GM19395 (cell line): ENCODE results near the gene CYB561D1.
A peak's percentile ranks its signal among the peaks of the same experiment; 100 is the strongest.

Source experiments
- ATAC-seq: cut with Tn5 transposase; IDR thresholded peaks from one replicate; pipeline ENCODE4 v1.9.1; 2021; ENCODE audit warnings: mild to moderate bottlenecking, moderate library complexity; ENCODE audit not compliant: unreplicated experiment

CYB561D1 gene

GRCh38 chr1:109499661-109500536 lies 6.0 kb downstream of the CYB561D1 start:
- ATAC-seq = no peak

DNA sequence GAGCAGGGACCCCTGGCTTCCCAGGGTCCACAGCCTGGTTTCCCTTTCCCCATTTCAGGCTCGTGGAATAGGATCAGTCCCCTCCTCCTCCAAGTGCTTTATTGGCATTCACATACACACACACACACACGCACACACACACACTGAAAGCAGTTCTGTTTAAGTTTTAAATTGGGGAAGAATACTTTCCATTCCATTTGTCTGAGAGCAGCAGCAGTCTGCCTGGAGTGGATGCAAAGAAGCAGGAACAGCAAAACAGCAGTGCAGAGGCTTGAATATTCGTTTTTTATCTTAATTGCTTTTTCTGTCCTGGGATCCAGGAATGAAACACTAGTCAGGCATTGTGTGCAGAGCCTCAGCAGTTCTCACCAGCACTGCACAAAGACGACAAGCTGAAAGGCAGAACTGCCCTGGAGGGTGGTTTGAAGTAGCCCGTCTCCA lies 7.1 kb downstream of the CYB561D1 start:
- no peak for ATAC-seq

- no peak for ATAC-seq
Measured at GRCh38 chr1:109501644-109502363, 7.9 kb downstream of the CYB561D1 start.

DNA sequence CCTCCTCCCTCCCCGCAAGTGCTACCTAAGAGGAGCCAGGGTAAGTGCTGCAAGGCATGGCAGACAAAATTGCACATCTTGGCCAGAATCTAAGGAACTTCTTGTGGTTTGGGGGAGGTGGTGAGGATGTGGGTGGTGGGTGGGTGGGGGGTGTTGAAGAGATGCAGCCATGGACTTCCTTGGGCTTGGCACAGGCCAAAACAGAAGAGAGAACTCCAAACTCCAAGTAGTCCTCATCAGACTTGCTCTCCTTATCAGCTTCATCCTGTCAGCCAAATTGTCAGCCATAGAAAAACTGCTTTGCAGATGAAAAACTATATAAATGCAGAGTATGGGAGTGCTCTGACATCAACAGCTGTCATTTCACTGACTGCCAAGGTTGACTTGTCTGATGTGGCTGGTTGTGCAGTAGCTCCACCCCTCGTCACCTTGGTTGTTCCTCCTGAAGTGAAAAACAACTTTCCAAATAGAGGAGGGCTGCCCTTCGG lies 8.5 kb downstream of the CYB561D1 start:
- no peak for ATAC-seq

- no peak for ATAC-seq
Measured at GRCh38 chr1:109503935-109504334, 10.0 kb downstream of the CYB561D1 start.

- no peak for ATAC-seq
Measured at GRCh38 chr1:109504974-109505373, 11.1 kb downstream of the CYB561D1 start.

- no peak for ATAC-seq
Measured at GRCh38 chr1:109508001-109508872, 14.3 kb downstream of the CYB561D1 start.

- no peak for ATAC-seq
Measured at GRCh38 chr1:109508873-109509175, 14.9 kb downstream of the CYB561D1 start.

DNA sequence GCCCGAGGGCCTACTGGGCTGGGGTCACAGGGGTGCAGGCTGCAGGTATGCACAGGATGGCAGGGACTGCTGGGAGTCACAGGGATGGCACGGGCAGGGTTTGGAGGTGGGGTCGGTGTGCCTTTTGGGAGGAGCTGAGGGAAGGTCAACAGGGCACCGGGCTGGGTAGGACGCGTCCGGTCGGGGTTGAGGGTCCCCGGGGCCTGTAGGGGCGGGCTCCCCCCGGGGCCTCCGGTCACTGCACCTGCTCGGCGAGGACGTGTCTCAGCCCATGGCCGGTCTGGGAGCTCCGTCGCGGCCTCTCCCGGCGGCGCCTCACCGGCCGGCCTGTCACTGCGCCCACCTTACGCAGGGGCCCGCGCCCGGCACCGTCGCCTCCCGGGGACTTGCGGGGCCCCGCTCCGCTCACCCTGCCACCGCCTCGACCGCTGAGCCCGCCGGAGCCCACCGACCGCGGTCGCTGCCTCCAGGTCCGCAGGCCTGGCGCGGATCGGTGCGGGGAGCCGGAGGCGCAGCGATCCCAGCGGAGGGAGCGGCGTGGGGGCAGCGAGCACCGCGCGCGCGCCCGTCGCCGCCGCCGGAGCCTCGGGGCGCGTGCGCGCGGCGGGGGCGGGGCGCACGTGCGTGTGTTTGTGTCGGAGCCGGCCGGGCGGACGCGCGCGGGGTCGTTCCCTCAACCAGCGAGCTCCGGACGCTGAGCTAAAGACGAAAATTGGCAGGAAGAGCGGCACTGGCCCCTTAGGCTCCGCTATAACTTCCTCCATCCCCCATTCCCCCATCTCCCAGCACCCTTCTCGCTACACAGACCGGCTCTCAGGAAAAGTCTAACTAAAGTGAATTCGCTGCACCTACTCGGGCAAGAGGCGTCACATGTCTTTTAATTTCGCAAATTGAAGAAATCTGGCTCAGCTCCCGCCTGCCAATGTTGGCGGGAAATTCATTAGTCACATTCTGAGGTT lies 15.6 kb downstream of the CYB561D1 start, which contains the start of gene AMIGO1:
TSS of gene AMIGO1 (minus strand) at position 552 of the 959 bp plus-strand sequence. CDS start 815 bp downstream, outside the sequence.
- ATAC-seq = peak; percentile 62

DNA sequence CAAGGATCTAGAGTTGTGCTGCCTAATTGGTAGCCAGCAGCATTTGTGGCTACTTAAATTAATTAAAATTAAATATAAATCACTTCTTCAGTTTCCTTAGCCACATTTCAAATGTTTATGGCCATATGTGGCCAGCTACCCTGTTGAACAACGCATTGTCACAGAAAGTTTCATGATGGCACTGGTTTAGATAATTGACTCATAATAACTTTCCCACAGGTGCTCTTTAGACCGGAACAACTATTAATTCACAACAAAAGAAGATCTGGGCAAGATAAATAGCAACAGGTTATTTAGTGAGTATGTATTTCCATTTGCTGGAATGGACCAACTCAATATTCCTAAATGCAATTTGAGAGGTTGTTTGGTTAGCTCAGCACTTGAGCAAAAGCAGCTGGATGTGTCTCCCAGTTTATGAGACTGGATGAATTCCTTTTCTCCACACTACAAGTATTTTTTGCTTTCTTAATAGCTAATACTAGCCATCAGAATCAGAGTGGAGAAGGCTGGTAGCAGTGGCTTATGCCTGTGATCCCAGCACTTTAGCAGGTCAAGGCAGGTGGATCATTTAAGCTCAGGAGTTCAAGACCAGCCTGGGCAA lies 19.3 kb downstream of the CYB561D1 start:
- no peak for ATAC-seq

GRCh38 chr1:109514846-109515245 lies 21.0 kb downstream of the CYB561D1 start:
- ATAC-seq = no peak

- no peak for ATAC-seq
Measured at GRCh38 chr1:109516872-109517271, 23.0 kb downstream of the CYB561D1 start.

DNA sequence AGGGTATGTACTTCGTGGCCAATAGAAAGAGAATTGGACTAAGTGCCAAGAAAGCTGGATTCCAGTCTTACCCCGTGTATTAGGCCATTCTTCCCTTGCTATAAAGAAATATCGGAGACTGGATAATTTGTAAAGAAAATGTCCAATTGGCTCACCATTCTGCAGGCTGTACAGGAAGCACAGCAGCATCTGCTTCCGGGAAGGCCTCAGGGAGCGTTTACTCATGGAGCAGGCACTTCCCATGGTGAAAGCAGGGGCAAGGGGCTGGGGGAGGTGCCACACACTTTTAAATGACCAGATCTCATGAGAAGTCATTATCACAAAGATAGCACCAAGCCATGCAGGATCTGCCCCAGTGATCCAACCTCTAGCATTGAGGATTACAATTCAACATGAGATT lies 23.4 kb downstream of the CYB561D1 start:
- no peak for ATAC-seq

- ATAC-seq = no peak
Measured at GRCh38 chr1:109521002-109521951, 27.4 kb downstream of the CYB561D1 start.

GRCh38 chr1:109522026-109522425 lies 28.1 kb downstream of the CYB561D1 start:
- ATAC-seq = no peak

DNA sequence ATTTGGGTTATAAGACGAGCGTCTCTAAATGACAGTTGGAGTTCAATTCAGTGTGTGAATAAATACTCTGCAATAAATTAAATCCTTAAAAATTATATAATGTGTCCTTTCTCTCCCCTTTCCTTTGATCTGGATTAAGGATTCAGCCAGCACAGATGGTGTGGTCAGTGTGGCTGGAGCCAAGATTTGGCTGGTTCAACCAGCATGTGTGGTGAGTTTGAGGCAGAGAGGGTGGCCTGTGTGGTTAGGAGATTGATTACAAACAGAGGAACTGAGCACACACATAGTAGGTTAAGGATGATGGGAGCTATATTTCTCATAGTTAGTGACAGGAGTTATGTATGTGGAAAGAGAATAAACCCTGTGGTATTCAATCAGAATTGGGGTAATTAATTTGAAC lies 29.8 kb downstream of the CYB561D1 start:
- ATAC-seq = no peak

DNA sequence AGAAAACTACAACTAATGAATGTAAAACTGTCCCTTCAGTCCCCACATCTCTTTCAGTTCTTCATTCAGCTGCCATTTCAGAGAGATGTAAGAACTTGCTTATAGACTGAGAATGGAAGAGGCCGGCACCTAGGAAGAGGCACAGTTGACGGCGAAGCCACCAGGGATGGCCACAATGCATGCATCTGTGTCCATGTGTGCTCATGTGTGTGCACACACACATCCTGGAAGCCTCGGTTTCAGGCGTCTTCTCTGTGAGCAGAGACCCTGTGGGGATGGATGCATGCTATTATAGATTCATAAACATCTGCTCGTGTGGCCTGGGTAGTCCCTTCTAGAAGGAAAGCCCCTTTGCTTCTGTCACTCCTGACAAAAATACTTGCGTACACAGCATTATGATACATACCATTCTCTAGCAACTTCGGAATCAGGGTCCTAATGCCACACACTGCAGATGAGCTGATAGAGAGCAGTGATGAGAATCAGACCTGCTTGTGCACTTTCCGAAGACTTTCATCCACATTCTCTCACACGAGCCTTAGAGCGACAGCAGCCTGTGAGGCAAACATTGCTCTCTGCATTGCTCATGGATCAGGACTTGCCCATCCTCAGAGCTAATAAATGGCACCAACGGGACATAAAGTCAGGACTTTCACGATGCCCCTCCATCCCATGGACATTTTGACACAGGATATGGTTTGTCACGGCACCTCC lies 33.4 kb downstream of the CYB561D1 start:
- ATAC-seq = peak; percentile 63
